ENCODE results near the gene PTPN6. TPM values are rescaled to one million over a fixed set of nuclear protein-coding genes. Genes with fewer than 3 reads are reported as not detected.

Gene PTPN6
- total and polyA plus RNA-seq, 9 of the 15 experiments (the other 6 are each of a cell fraction or from before 2014, with no cell fraction given) = 1.5 to 5.1 (median 3.9) TPM

- TF ChIP-seq RBM34 (IDR thresholded peaks at IDR 0.05; ENCODE audit: borderline replicate concordance, insufficient read depth, low read length) (no peak), ZBTB17 (CRISPR knock-in tag; IDR thresholded peaks at IDR 0.05) (no peak), MED1 (CRISPR knock-in tag; IDR thresholded peaks at IDR 0.05; ENCODE audit: borderline replicate concordance) (no peak; the same call in 1 of the 2 replicates), ZNF57 (CRISPR knock-in tag; IDR thresholded peaks at IDR 0.05) (no peak), ZNF583 (CRISPR knock-in tag; IDR thresholded peaks at IDR 0.05) (no peak), MTF1 (CRISPR knock-in tag; IDR thresholded peaks at IDR 0.05; ENCODE audit: borderline replicate concordance) (no peak), ZC3H4 (CRISPR knock-in tag; IDR thresholded peaks at IDR 0.05; ENCODE audit: borderline replicate concordance) (no peak), ZNF311 (CRISPR knock-in tag; IDR thresholded peaks at IDR 0.05) (no peak), CC2D1A (IDR thresholded peaks at IDR 0.05) (peak; percentile 46; the same call in 1 of the 2 replicates), PRPF4 (IDR thresholded peaks at IDR 0.05; ENCODE audit: insufficient read depth, low read depth, low read length, poor library complexity, severe bottlenecking) (peak; percentile 93), MBD2 (IDR thresholded peaks at IDR 0.05; ENCODE audit: borderline replicate concordance, low read depth) (no peak), CCAR2 (IDR thresholded peaks at IDR 0.05; ENCODE audit: low read depth, low read length) (no peak), FOXK1 (CRISPR knock-in tag; IDR thresholded peaks at IDR 0.05; ENCODE audit: borderline replicate concordance) (peak; percentile 51; the same call in 1 of the 2 replicates), ZNF589 (CRISPR knock-in tag; IDR thresholded peaks at IDR 0.05; ENCODE audit: low read depth) (no peak), RBM25 (IDR thresholded peaks at IDR 0.05; ENCODE audit: low read depth, low read length, severe bottlenecking) (no peak), SUPT5H (IDR thresholded peaks at IDR 0.05) (no peak), NFRKB (IDR thresholded peaks at IDR 0.05; ENCODE audit: low read depth) (no peak), TCF7L2 (IDR thresholded peaks at IDR 0.05; ENCODE audit: low read depth, low read length) (no peak), DMBX1 (CRISPR knock-in tag; IDR thresholded peaks at IDR 0.05; ENCODE audit: borderline replicate concordance) (no peak), ZNF830 (CRISPR knock-in tag; IDR thresholded peaks at IDR 0.05) (no peak), ZNF165 (CRISPR knock-in tag; IDR thresholded peaks at IDR 0.05; ENCODE audit: borderline replicate concordance) (no peak), ETS2 (tag; IDR thresholded peaks at IDR 0.05; ENCODE audit: borderline replicate concordance, poor library complexity, severe bottlenecking) (no peak), MYC (IDR thresholded peaks at IDR 0.05; ENCODE audit: low read depth, low read length) (0 out of 2 replicates have a peak, but pooled peaks have one; percentile 29), MYC (CRISPR knock-in tag; IDR thresholded peaks at IDR 0.05; ENCODE audit: borderline replicate concordance, low read depth) (no peak)
- TF ChIP-seq, protein P1, sequence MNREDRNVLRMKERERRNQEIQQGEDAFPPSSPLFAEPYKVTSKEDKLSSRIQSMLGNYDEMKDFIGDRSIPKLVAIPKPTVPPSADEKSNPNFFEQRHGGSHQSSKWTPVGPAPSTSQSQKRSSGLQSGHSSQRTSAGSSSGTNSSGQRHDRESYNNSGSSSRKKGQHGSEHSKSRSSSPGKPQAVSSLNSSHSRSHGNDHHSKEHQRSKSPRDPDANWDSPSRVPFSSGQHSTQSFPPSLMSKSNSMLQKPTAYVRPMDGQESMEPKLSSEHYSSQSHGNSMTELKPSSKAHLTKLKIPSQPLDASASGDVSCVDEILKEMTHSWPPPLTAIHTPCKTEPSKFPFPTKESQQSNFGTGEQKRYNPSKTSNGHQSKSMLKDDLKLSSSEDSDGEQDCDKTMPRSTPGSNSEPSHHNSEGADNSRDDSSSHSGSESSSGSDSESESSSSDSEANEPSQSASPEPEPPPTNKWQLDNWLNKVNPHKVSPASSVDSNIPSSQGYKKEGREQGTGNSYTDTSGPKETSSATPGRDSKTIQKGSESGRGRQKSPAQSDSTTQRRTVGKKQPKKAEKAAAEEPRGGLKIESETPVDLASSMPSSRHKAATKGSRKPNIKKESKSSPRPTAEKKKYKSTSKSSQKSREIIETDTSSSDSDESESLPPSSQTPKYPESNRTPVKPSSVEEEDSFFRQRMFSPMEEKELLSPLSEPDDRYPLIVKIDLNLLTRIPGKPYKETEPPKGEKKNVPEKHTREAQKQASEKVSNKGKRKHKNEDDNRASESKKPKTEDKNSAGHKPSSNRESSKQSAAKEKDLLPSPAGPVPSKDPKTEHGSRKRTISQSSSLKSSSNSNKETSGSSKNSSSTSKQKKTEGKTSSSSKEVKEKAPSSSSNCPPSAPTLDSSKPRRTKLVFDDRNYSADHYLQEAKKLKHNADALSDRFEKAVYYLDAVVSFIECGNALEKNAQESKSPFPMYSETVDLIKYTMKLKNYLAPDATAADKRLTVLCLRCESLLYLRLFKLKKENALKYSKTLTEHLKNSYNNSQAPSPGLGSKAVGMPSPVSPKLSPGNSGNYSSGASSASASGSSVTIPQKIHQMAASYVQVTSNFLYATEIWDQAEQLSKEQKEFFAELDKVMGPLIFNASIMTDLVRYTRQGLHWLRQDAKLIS (CRISPR knock-in tag; IDR thresholded peaks at IDR 0.05) = peak; percentile 62
Observed at GRCh38 chr12:6944381-6945186, 6.6 kb upstream of the PTPN6 start (continued).

Measured in K562 (cell line).